Loucy (cell line): ENCODE data around the gene TCF19.
"Not testable (repeated sequence)": the region's sequence is repeated elsewhere in the genome, so short reads cannot be mapped to it uniquely, and the experiment has no call there.

ENCODE experiments used
- H2AFZ ChIP-seq: fragments of 200-600 bp; sonication (generic); 2 replicates; pipeline ENCODE4 v1.6.0; 2016; ENCODE audit warnings: antibody characterized with exemption, mild to moderate bottlenecking, low read length, moderate library complexity
- H3F3A ChIP-seq: fragments of 200-600 bp; 2 replicates; pipeline ENCODE4 v1.6.0; 2016; ENCODE audit warnings: antibody characterized with exemption, low read depth, mild to moderate bottlenecking
- H3K27me3 ChIP-seq: fragments of 200-600 bp; sonication (generic); 2 replicates; pipeline ENCODE4 v1.6.1; 2014; ENCODE audit warnings: low read length, mild to moderate bottlenecking; ENCODE audit not compliant: insufficient read depth, poor library complexity, severe bottlenecking
- H3K36me3 ChIP-seq: fragments of 200-600 bp; sonication (generic); 2 replicates; pipeline ENCODE4 v1.6.1; 2016; ENCODE audit warnings: low read length; ENCODE audit not compliant: insufficient read depth
- H3K4me1 ChIP-seq: fragments of 200-600 bp; sonication (generic); 2 replicates; pipeline ENCODE4 v1.5.1; 2014; ENCODE audit warnings: low read length, mild to moderate bottlenecking; ENCODE audit not compliant: insufficient read depth, poor library complexity, severe bottlenecking
- H3K4me2 ChIP-seq: fragments of 200-600 bp; sonication (generic); 2 replicates; pipeline ENCODE4 v1.6.0; 2014; ENCODE audit warnings: antibody characterized with exemption, low read length, low read depth, mild to moderate bottlenecking; ENCODE audit not compliant: poor library complexity, severe bottlenecking
- H3K4me3 ChIP-seq: fragments of 200-600 bp; sonication (generic); 2 replicates; pipeline ENCODE4 v1.5.1; 2014; ENCODE audit warnings: low read length, mild to moderate bottlenecking, mixed read lengths; ENCODE audit not compliant: poor library complexity, severe bottlenecking
- H3K79me2 ChIP-seq: fragments of 200-600 bp; sonication (generic); 2 replicates; pipeline ENCODE4 v1.6.1; 2014; ENCODE audit warnings: low read length; ENCODE audit not compliant: insufficient read depth
- H3K9ac ChIP-seq: fragments of 200-600 bp; sonication (generic); 2 replicates; pipeline ENCODE4 v1.6.0; 2014; ENCODE audit warnings: mild to moderate bottlenecking, low read depth, low read length, moderate library complexity; ENCODE audit not compliant: poor library complexity, severe bottlenecking
- H3K9me2 ChIP-seq: fragments of 200-600 bp; sonication (generic); replicated peaks from 2 replicates; pipeline ENCODE4 v1.6.1; 2016; ENCODE audit warnings: low read depth, low read length, mixed read lengths
- H3K9me3 ChIP-seq: fragments of 200-600 bp; sonication (generic); 2 replicates; pipeline ENCODE4 v1.6.1; 2014; ENCODE audit warnings: mild to moderate bottlenecking, antibody characterized with exemption, low read length, low read depth; ENCODE audit not compliant: insufficient read depth
- H4K20me1 ChIP-seq: fragments of 200-600 bp; sonication (generic); 2 replicates; pipeline ENCODE4 v1.6.0; 2014; ENCODE audit warnings: antibody characterized with exemption, low read length, mild to moderate bottlenecking; ENCODE audit not compliant: insufficient read depth, poor library complexity, severe bottlenecking
- EZH2phosphoT487 ChIP-seq: fragments of 200-600 bp; IDR thresholded peaks from 2 replicates; pipeline ENCODE4 v1.6.1; 2018; ENCODE audit warnings: antibody characterized with exemption, mild to moderate bottlenecking, moderate library complexity, borderline replicate concordance
- TF ChIP-seq, protein P1 (sequence below): fragments of 200-600 bp; sonication (generic); conservative IDR thresholded peaks from 2 replicates; pipeline ENCODE4 v1.5.1; 2014; ENCODE audit warnings: mild to moderate bottlenecking, antibody characterized with exemption, low read length

TCF19 gene

GRCh38 chr6:31168606-31169005 lies 10.2 kb downstream of the TCF19 start:
- H3K4me2 ChIP-seq: no peak overlapping the region

DNA sequence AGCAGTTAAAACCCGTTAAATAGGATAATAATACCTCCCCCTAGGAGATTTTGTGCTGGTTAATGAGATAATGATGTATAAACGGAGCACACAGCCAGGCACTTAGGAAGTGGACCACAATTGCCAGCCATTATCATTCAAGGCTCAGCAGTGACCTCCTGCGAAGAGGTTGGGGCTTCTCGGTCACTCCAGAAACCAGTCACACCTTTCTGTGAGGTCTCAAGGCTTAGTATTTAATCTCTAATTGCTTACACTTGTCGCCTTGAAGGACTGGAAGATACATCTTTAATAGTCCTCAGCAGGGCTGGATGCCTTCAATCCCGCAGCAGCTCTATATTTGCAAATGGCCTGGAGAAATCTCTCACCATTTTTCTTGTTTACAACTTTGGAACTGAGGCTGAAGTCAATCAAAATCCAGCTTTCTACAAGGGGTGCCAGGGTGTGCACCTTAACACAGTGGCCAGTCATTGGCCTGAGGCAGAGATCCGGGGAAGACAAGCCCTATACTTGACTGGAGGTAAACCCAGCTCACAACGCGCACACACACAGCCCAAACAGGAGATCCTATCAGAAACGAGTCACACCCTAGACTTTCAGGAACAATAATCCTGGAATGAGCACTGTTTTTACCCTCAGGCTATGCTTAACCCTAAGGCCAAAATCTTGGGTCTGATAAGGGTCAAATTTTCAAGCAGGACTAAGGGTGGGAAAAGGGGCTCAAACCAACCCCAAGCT lies 10.9 kb downstream of the TCF19 start:
- Histone ChIP-seq H3K27me3 (no peaks in the 10 kb centered on the region), H3K9ac (no peak overlapping the region), H3K79me2 (no peaks in the 10 kb centered on the region), H3K9me2 (no peaks in the 10 kb centered on the region), H3K4me2 (no peak overlapping the region), H3K4me1 (no peaks in the 10 kb centered on the region), H2AFZ (no peak overlapping the region), H3K36me3 (no peaks in the 10 kb centered on the region), H3F3A (no peaks in the 10 kb centered on the region), H3K9me3 (no peaks in the 10 kb centered on the region), H3K4me3 (no peak overlapping the region), H4K20me1 (no peaks in the 10 kb centered on the region)
- TF ChIP-seq EZH2phosphoT487: no peak
- TF ChIP-seq, protein P1, sequence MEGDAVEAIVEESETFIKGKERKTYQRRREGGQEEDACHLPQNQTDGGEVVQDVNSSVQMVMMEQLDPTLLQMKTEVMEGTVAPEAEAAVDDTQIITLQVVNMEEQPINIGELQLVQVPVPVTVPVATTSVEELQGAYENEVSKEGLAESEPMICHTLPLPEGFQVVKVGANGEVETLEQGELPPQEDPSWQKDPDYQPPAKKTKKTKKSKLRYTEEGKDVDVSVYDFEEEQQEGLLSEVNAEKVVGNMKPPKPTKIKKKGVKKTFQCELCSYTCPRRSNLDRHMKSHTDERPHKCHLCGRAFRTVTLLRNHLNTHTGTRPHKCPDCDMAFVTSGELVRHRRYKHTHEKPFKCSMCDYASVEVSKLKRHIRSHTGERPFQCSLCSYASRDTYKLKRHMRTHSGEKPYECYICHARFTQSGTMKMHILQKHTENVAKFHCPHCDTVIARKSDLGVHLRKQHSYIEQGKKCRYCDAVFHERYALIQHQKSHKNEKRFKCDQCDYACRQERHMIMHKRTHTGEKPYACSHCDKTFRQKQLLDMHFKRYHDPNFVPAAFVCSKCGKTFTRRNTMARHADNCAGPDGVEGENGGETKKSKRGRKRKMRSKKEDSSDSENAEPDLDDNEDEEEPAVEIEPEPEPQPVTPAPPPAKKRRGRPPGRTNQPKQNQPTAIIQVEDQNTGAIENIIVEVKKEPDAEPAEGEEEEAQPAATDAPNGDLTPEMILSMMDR: no peak

More at GRCh38 chr6:31168606-31169005, 10.2 kb downstream of the TCF19 start:
- Histone ChIP-seq H3K27me3 (no peaks in the 10 kb centered on the region), H3K79me2 (no peaks in the 10 kb centered on the region), H3K4me1 (no peaks in the 10 kb centered on the region), H3K4me3 (no peak overlapping the region), H2AFZ (no peak overlapping the region), H3K36me3 (no peaks in the 10 kb centered on the region), H3K9ac (no peak overlapping the region), H3K9me2 (no peaks in the 10 kb centered on the region), H3F3A (no peaks in the 10 kb centered on the region), H3K9me3 (no peaks in the 10 kb centered on the region), H4K20me1 (no peaks in the 10 kb centered on the region)
- no peak for TF ChIP-seq EZH2phosphoT487
- TF ChIP-seq, protein P1: no peak

DNA sequence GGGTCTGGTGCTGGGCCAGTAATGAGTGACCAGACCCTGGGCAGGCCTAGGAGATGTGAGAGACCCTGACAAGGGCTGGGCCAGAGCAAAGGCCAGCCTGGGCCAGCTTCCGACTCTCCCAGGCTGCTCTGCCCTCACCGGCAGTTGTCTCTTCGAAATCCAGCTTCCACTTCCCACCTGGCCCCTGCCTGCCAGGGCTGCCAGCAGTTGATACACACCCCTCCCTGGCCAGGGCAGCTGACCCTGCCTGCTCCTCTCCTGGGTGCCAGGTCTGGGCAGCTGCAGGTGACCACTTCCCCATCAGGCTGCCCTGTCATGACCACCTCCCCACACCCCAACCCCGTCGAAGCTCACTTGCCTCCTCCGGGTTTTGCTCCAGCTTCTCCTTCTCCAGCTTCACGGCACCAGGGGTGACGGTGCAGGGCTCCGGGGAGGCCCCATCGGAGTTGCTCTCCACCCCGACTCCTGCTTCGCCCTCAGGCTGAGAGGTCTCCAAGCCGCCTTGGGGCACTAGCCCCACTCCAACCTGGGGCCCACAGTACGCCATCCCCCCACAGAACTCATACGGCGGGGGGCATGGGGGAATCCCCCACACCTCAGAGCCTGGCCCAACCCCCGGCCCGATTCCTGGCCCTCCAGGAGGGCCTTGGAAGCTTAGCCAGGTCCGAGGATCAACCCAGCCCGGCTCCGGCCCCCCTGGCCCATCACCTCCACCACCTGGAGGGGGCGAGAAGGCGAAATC lies 11.6 kb downstream of the TCF19 start:
- H3K9me3 ChIP-seq, H3K79me2 ChIP-seq, H3K36me3 ChIP-seq, H3K4me2 ChIP-seq, H3F3A ChIP-seq, H3K4me3 ChIP-seq, H4K20me1 ChIP-seq, H3K27me3 ChIP-seq, H3K4me1 ChIP-seq, H3K9me2 ChIP-seq, H2AFZ ChIP-seq, H3K9ac ChIP-seq: not testable (repeated sequence)
